Vagina (tissue), 2 donors: ENCODE measurements around the gene RNF31.

Source experiments
- POLR2A ChIP-seq, 2 donors: fragments of 450-650 bp; IDR thresholded peaks; one replicate each; pipeline ENCODE4 v1.6.1; 2017; ENCODE audit warnings: antibody characterized with exemption in 2 of 2, mild to moderate bottlenecking in 2 of 2, moderate library complexity in 2 of 2
- TF ChIP-seq, protein P1 (sequence below), 3 experiments: fragments of 450-650 bp in 2 of 3; fragments of 200-600 bp in 1 of 3; sonication (generic) in 1 of 3; IDR thresholded peaks; one replicate each; pipeline ENCODE4 v1.5.1; 2017 to 2019; ENCODE audit warnings: antibody characterized with exemption in 3 of 3, mild to moderate bottlenecking in 2 of 3, moderate library complexity in 2 of 3

DNA sequence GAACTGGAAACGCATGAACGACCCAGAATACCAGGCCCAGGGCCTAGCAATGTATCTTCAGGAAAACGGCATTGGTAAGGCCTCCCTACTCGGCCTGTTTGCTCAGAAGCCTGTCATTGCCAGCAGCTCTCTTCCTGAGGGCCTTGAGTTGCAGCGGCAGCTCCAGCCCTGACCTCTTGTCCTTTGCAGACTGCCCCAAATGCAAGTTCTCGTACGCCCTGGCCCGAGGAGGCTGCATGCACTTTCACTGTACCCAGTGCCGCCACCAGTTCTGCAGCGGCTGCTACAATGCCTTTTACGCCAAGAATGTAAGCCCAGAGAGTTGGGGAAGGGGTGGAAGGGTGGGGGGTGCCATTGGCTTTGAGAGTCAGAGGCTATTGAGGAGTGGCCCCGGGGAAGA lies 10.0 kb downstream of the RNF31 start:
- TF ChIP-seq POLR2A (IDR thresholded peaks at IDR 0.05) = no peak
- TF ChIP-seq, protein P1, sequence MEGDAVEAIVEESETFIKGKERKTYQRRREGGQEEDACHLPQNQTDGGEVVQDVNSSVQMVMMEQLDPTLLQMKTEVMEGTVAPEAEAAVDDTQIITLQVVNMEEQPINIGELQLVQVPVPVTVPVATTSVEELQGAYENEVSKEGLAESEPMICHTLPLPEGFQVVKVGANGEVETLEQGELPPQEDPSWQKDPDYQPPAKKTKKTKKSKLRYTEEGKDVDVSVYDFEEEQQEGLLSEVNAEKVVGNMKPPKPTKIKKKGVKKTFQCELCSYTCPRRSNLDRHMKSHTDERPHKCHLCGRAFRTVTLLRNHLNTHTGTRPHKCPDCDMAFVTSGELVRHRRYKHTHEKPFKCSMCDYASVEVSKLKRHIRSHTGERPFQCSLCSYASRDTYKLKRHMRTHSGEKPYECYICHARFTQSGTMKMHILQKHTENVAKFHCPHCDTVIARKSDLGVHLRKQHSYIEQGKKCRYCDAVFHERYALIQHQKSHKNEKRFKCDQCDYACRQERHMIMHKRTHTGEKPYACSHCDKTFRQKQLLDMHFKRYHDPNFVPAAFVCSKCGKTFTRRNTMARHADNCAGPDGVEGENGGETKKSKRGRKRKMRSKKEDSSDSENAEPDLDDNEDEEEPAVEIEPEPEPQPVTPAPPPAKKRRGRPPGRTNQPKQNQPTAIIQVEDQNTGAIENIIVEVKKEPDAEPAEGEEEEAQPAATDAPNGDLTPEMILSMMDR (IDR thresholded peaks at IDR 0.05) = no peak
